Prostate gland (tissue), 2 donors: ENCODE results near the gene DPEP1.

Experiments used
- CTCF ChIP-seq, 4 experiments: fragments of 200-600 bp in 2 of 4; fragments of 450-650 bp in 2 of 4; sonication (generic) in 2 of 4; IDR thresholded peaks; 1 replicate in 3 of 4; 2 replicates in 1 of 4; pipeline ENCODE4 v1.5.1; 2016 to 2019; ENCODE audit warnings: antibody characterized with exemption in 4 of 4, mild to moderate bottlenecking in 2 of 4, moderate library complexity in 2 of 4
- POLR2A ChIP-seq: fragments of 450-650 bp; IDR thresholded peaks from one replicate; pipeline ENCODE4 v1.6.1; 2016; ENCODE audit warnings: antibody characterized with exemption, mild to moderate bottlenecking

- no peak for TF ChIP-seq CTCF (IDR thresholded peaks at IDR 0.05)
- TF ChIP-seq POLR2A: no peak
These were observed 11.6 kb downstream of the DPEP1 start for GRCh38 chr16:89624777-89625761.
